DND-41 (cell line): Measurements from ENCODE around the gene COA8.

ENCODE experiments used
- CTCF ChIP-seq: IDR thresholded peaks from 2 replicates; pipeline ENCODE4 v1.5.1; 2012; ENCODE audit warnings: borderline replicate concordance, low read length, moderate library complexity, mild to moderate bottlenecking; ENCODE audit not compliant: poor library complexity, severe bottlenecking; ENCODE audit errors: extremely low read depth
- EZH2 ChIP-seq: IDR thresholded peaks from 3 replicates; pipeline ENCODE4 v1.6.1; 2012; ENCODE audit warnings: borderline replicate concordance, low read depth, mild to moderate bottlenecking, moderate library complexity, low read length, inconsistent platforms; ENCODE audit not compliant: severe bottlenecking

GRCh38 chr14:103604620-103605019 lies 41.9 kb downstream of the COA8 start:
- TF ChIP-seq CTCF (no peak), EZH2 (no peak)
